Muscle layer of duodenum (tissue), 2 donors: ENCODE data around the gene VPS26A.

Experiments
- H3K27ac ChIP-seq: one replicate; pipeline ENCODE4 v1.7.0; 2013; ENCODE audit warnings: mild to moderate bottlenecking, low read length
- H3K27me3 ChIP-seq: one replicate; pipeline ENCODE4 v1.7.0; 2013; ENCODE audit warnings: low read depth, mild to moderate bottlenecking, control low read depth, low read length
- H3K36me3 ChIP-seq, 2 donors: one replicate each; pipeline ENCODE4 v1.7.0; 2013; ENCODE audit warnings: low read length in 2 of 2, control low read depth in 1 of 2, mild to moderate bottlenecking in 1 of 2; ENCODE audit not compliant: insufficient read depth in 2 of 2, control insufficient read depth in 1 of 2
- H3K4me1 ChIP-seq, 2 donors: one replicate each; pipeline ENCODE4 v1.7.0; 2013; ENCODE audit warnings: low read length in 2 of 2, mild to moderate bottlenecking in 2 of 2, control low read depth in 1 of 2, moderate library complexity in 1 of 2; ENCODE audit not compliant: insufficient read depth in 2 of 2, control insufficient read depth in 1 of 2
- H3K4me3 ChIP-seq, 2 donors: one replicate each; pipeline ENCODE4 v1.7.0; 2013; ENCODE audit warnings: low read length in 2 of 2, low read depth in 1 of 2, mild to moderate bottlenecking in 1 of 2
- H3K9me3 ChIP-seq, 2 donors: one replicate each; pipeline ENCODE4 v1.7.0; 2013; ENCODE audit warnings: low read length in 2 of 2, control low read depth in 1 of 2, mild to moderate bottlenecking in 1 of 2; ENCODE audit not compliant: control insufficient read depth in 1 of 2
- donor health status: healthy.

The VPS26A gene

DNA sequence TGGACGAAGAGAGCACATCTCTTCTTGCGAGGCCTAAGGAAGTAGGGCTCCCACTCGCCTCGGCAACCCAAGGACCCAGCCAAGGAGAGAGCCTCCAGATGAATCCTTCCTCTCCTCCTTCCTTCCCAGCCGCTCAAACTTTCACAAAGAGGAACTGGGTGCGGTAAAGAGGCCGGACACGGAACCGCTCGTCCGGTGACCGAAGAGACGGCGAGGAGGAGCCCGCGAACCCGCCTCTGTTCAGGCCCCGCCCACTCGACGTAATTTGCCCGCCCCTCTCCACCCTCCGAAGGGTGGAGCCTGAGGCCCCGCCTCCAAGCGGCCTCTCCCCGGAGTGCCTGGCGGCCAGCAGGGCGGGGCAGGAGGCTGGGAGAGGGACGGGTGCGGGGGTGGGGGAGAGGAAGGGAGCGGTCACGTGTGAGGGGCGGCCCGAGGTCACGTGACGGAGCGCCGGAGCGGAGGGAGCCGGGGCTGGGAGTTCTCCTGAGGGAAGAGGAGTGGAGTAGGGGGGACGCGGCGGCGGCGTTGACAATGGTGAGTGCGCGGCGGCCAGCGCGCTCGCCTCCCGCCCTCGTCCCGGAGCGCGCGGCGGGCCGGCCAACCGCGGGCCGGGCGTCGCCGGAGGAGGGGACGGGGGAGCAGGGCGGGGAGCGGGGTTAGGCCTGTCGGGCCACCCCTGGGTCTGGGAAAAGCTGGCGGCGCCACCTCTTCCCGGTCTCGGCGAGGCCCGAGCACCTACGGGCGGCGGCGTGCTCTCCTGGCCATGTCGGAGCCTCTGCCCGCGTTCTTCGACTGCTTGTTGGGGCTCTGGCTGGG, at the start of gene VPS26A:
VPS26A (plus strand) TSS at position 432 of the 816 bp plus-strand sequence; CDS start at position 532, 100 bp downstream.
- no peaks in the 10 kb centered on the region for H3K27me3 ChIP-seq
- H3K4me1 ChIP-seq = peaks cover 3 to 12% of the 10 kb centered on the region in 2 donors
- H3K27ac ChIP-seq = peak within 1 kb of the TSS; percentile 100
- H3K9me3 ChIP-seq = no peaks in the 10 kb centered on the region
- H3K36me3 ChIP-seq = peaks cover 0 to 4% of the 10 kb centered on the region in 2 donors
- peak within 1 kb of the TSS; percentile 82 to 95 for H3K4me3 ChIP-seq

GRCh38 chr10:69074532-69074931, 49.4 kb upstream of the VPS26A start:
- H3K36me3 ChIP-seq = no peaks in the 10 kb centered on the region
- no peak overlapping the region for H3K4me3 ChIP-seq
- no peaks in the 10 kb centered on the region for H3K9me3 ChIP-seq
- no peaks in the 10 kb centered on the region for H3K27me3 ChIP-seq
- H3K27ac ChIP-seq = no peak overlapping the region
- H3K4me1 ChIP-seq = no peaks in the 10 kb centered on the region

DNA sequence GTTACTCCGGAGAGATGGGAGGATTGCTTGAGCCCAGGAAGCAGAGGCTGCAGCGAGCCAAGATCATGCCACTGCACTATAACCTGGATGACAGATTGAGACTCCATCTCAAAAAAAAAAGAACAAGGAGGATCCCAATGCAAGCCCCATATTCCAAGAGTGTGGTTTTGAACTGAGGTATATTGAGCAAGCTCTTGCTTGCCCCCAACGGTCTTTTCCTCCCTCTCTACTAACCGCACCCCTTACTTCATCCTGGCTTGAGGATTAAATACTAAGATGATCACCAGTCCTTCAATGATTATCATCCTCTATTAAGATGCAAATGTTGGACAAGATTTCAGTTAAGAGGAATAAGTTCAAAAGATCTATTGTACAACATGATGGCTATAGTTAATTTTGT, 48.5 kb upstream of the VPS26A start:
- Histone ChIP-seq H3K9me3 (no peaks in the 10 kb centered on the region), H3K4me1 (no peaks in the 10 kb centered on the region), H3K36me3 (no peaks in the 10 kb centered on the region), H3K27ac (no peak overlapping the region), H3K4me3 (no peak overlapping the region), H3K27me3 (no peaks in the 10 kb centered on the region)

GRCh38 chr10:69078311-69078710, 45.7 kb upstream of the VPS26A start:
- Histone ChIP-seq H3K36me3 (no peaks in the 10 kb centered on the region), H3K27me3 (no peaks in the 10 kb centered on the region), H3K27ac (no peak overlapping the region), H3K9me3 (no peaks in the 10 kb centered on the region), H3K4me1 (no peaks in the 10 kb centered on the region), H3K4me3 (no peak overlapping the region)

- no peak overlapping the region for H3K4me3 ChIP-seq
- no peaks in the 10 kb centered on the region for H3K27me3 ChIP-seq
- no peaks in the 10 kb centered on the region for H3K4me1 ChIP-seq
- no peak overlapping the region for H3K27ac ChIP-seq
- no peaks in the 10 kb centered on the region for H3K9me3 ChIP-seq
- H3K36me3 ChIP-seq = no peaks in the 10 kb centered on the region
Measured at GRCh38 chr10:69080226-69080625, 43.8 kb upstream of the VPS26A start.

DNA sequence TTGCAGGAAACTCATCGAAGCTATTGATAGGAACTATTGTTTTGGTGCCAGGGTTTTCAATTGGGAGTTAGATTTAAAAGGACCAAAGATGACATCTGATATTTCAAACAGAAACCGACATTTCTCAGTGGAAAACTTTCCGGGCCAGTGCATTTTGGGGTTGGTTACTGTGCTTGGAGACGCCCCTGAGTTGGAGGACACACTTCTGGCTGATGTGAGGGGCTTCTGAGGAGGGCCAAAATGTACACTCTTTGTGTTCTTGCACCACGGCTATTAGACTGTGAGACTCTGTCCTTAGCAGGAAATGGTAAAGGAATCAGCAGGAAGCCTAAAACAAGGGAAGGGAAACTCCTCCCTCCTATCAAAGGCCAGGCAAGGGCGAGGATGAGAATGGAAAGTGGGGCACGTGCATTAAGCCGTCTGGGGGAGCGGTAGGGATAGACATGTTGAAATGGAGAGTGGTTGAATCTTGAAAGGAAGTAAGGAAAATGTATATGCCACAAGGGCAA, 37.9 kb upstream of the VPS26A start:
- Histone ChIP-seq H3K4me1 (no peaks in the 10 kb centered on the region), H3K36me3 (peaks cover 0 to 8% of the 10 kb centered on the region in 2 donors), H3K27ac (peak overlapping the region; percentile 67), H3K27me3 (no peaks in the 10 kb centered on the region), H3K9me3 (no peaks in the 10 kb centered on the region), H3K4me3 (peak overlapping the region; percentile 24 to 42)

- H3K4me1 ChIP-seq = no peaks in the 10 kb centered on the region
- no peaks in the 10 kb centered on the region for H3K9me3 ChIP-seq
- H3K36me3 ChIP-seq = peaks cover 0 to 8% of the 10 kb centered on the region in 2 donors
- peak within 1 kb of the TSS; percentile 97 for H3K27ac ChIP-seq
- peak within 1 kb of the TSS; percentile 49 to 57 for H3K4me3 ChIP-seq
- no peaks in the 10 kb centered on the region for H3K27me3 ChIP-seq
Measured at GRCh38 chr10:69087590-69088470, 36.1 kb upstream of the VPS26A start, which contains the start of gene SRGN. Gene SRGN, plus strand, starts transcription at chr10:69088103. Its CDS starts 55 bp downstream, at chr10:69088158.

DNA sequence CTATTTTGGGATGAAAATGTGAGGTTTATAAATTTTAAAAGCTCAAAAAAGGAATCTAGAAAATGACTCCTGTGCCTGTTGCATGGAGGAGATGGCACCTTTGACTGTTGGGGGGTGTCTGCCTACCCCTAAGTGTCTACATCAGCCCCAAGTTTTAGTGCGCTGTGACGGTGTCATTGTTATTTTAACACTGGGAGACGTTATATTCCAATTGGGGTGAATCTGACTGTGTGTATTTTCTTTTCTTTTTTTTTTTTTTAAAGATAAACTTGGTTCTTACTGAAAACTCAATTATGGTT, 35.6 kb upstream of the VPS26A start:
- Histone ChIP-seq H3K27me3 (no peaks in the 10 kb centered on the region), H3K36me3 (peaks cover 0 to 8% of the 10 kb centered on the region in 2 donors), H3K4me3 (peak overlapping the region; percentile 49 to 57), H3K27ac (peak overlapping the region; percentile 97), H3K9me3 (no peaks in the 10 kb centered on the region), H3K4me1 (no peaks in the 10 kb centered on the region)

DNA sequence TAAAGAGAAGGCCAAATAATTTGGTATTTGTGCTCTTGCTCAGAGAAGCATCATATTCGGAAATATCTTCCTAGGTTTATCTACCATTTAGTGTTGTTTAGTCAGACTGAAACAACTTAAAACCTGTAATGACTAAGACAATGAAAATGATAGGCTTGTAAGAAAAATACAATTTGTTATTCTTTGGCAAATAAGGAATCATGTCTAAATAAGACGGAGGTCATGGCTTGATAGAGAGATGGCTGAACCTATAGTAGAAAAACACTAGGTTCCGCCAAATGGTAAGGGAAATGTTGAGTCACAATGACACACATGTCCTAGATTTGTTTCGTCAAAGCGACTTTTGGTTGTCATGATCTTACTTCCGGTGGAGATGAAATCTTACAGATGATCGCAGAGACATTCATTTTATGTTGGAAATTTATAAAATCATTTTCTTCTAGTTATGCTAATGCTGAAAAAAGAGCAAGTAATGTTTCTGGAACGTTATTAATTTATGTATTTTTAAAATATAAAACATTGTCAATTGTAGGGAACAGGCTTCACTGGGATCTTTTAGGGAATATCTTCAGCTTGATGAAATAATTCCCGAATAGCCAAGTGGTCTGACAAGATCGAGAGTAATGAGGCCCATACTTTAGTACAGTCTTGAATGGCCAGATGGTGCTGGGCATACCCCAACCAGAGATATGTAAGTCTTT, 35.0 kb upstream of the VPS26A start:
- peaks cover 0 to 8% of the 10 kb centered on the region in 2 donors for H3K36me3 ChIP-seq
- H3K4me3 ChIP-seq = peak overlapping the region; percentile 49 to 57
- H3K4me1 ChIP-seq = no peaks in the 10 kb centered on the region
- no peaks in the 10 kb centered on the region for H3K9me3 ChIP-seq
- H3K27ac ChIP-seq = peak overlapping the region; percentile 97
- no peaks in the 10 kb centered on the region for H3K27me3 ChIP-seq

- Histone ChIP-seq H3K27ac (peak overlapping the region; percentile 97), H3K27me3 (no peaks in the 10 kb centered on the region), H3K36me3 (peaks cover 0 to 8% of the 10 kb centered on the region in 2 donors), H3K4me3 (peak overlapping the region; percentile 45 to 57), H3K9me3 (no peaks in the 10 kb centered on the region), H3K4me1 (no peaks in the 10 kb centered on the region)
Measured at GRCh38 chr10:69089638-69090599, 34.1 kb upstream of the VPS26A start.
